HG03139 (cell line): ENCODE measurements around the gene GET3.
"Not testable (repeated sequence)": the region's sequence is repeated elsewhere in the genome, so short reads cannot be mapped to it uniquely, and the experiment has no call there.

Source experiments
- ATAC-seq: cut with Tn5 transposase; IDR thresholded peaks from one replicate; pipeline ENCODE4 v1.9.1; 2021; ENCODE audit not compliant: unreplicated experiment

Gene GET3

GRCh38 chr19:12790628-12791344 lies 53.5 kb downstream of the GET3 start:
- no peak for ATAC-seq

- peak; percentile 31 for ATAC-seq
These were observed 54.2 kb downstream of the GET3 start, which contains the start of gene JUNB for GRCh38 chr19:12791345-12792050. TSS of gene JUNB (plus strand) at chr19:12791486. CDS start at chr19:12791772, 286 bp downstream.

GRCh38 chr19:12792051-12792852 lies 55.0 kb downstream of the GET3 start:
- ATAC-seq, result no peak

- ATAC-seq, result no peak
These were observed 55.6 kb downstream of the GET3 start for GRCh38 chr19:12792853-12793289.

- no peak for ATAC-seq
These were observed 56.2 kb downstream of the GET3 start for GRCh38 chr19:12793290-12794195.

- no peak for ATAC-seq
These were observed 57.1 kb downstream of the GET3 start for GRCh38 chr19:12794196-12794941.

- no peak for ATAC-seq
These were observed 57.7 kb downstream of the GET3 start for GRCh38 chr19:12794971-12795381.

- ATAC-seq, result no peak
These were observed 59.1 kb downstream of the GET3 start for GRCh38 chr19:12796146-12797071.

GRCh38 chr19:12797141-12797587 lies 59.9 kb downstream of the GET3 start:
- no peak for ATAC-seq

GRCh38 chr19:12797607-12798006 lies 60.3 kb downstream of the GET3 start:
- ATAC-seq, result not testable (repeated sequence)
